PFSK-1 (cell line): ENCODE data around the gene CFAP97D2.

Source experiments
- FOXP2 ChIP-seq: optimal IDR thresholded peaks from 2 replicates; pipeline ENCODE3; 2011; ENCODE audit warnings: borderline replicate concordance, control low read depth, inconsistent platforms; ENCODE audit not compliant: insufficient read depth; ENCODE audit errors: extremely low read length, extremely low read depth
- POLR2AphosphoS5 ChIP-seq: IDR thresholded peaks from 2 replicates; pipeline ENCODE4 v1.6.1; 2012; ENCODE audit warnings: low read depth, mild to moderate bottlenecking, control low read depth, low read length, moderate library complexity
- REST ChIP-seq, 2 experiments: IDR thresholded peaks; 2 replicates each; pipeline versions ENCODE4 v1.6.1 to v1.8.0; 2011 to 2012; ENCODE audit warnings: low read depth in 2 of 2, low read length in 2 of 2, control low read depth in 1 of 2, inconsistent platforms in 1 of 2, mild to moderate bottlenecking in 1 of 2, moderate library complexity in 1 of 2; ENCODE audit not compliant: insufficient read depth in 1 of 2
- SIN3A ChIP-seq: IDR thresholded peaks from 2 replicates; pipeline ENCODE4 v1.6.1; 2012; ENCODE audit warnings: mild to moderate bottlenecking, low read length, moderate library complexity, borderline replicate concordance; ENCODE audit not compliant: insufficient read depth
- TAF1 ChIP-seq: IDR thresholded peaks from 2 replicates; pipeline ENCODE4 v1.6.1; 2012; ENCODE audit warnings: low read length, control low read depth, borderline replicate concordance; ENCODE audit not compliant: insufficient read depth

The CFAP97D2 gene

GRCh38 chr13:114167885-114168284, 11.2 kb upstream of the CFAP97D2 start:
- TF ChIP-seq SIN3A (no peak), REST (IDR thresholded peaks at IDR 0.05; ENCODE audit: insufficient read depth in 1 of 2, low read depth in 2 of 2, low read length in 2 of 2) (no peak), POLR2AphosphoS5 (no peak), TAF1 (no peak), FOXP2 (no peak)

- TF ChIP-seq FOXP2 (no peak), POLR2AphosphoS5 (no peak), TAF1 (no peak), REST (IDR thresholded peaks at IDR 0.05; ENCODE audit: insufficient read depth in 1 of 2, low read depth in 2 of 2, low read length in 2 of 2) (no peak), SIN3A (no peak)
These were observed 5.8 kb upstream of the CFAP97D2 start for GRCh38 chr13:114173272-114173671.

- no peak for TF ChIP-seq SIN3A
- TF ChIP-seq FOXP2, result no peak
- TF ChIP-seq TAF1, result no peak
- TF ChIP-seq POLR2AphosphoS5, result no peak
- no peak for TF ChIP-seq REST (IDR thresholded peaks at IDR 0.05; ENCODE audit: insufficient read depth in 1 of 2, low read depth in 2 of 2, low read length in 2 of 2)
These were observed 5.3 kb upstream of the CFAP97D2 start for GRCh38 chr13:114173745-114174144.

GRCh38 chr13:114174529-114174961, 4.5 kb upstream of the CFAP97D2 start:
- TF ChIP-seq SIN3A (no peak), POLR2AphosphoS5 (no peak), TAF1 (no peak), FOXP2 (no peak), REST (IDR thresholded peaks at IDR 0.05; ENCODE audit: insufficient read depth in 1 of 2, low read depth in 2 of 2, low read length in 2 of 2) (no peak)
